IPS-18a (cell line): ENCODE measurements around the gene TNPO3.
"Not testable (repeated sequence)": the region's sequence is repeated elsewhere in the genome, so short reads cannot be mapped to it uniquely, and the experiment has no call there.

ENCODE experiments used
- H3K27ac ChIP-seq: one replicate; pipeline ENCODE4 v1.5.1; 2013; ENCODE audit warnings: low read length
- H3K27me3 ChIP-seq: one replicate; pipeline ENCODE4 v1.6.1; 2013; ENCODE audit warnings: mild to moderate bottlenecking, low read length; ENCODE audit not compliant: control insufficient read depth, insufficient read depth
- H3K36me3 ChIP-seq: one replicate; pipeline ENCODE4 v1.6.1; 2013; ENCODE audit warnings: low read depth, low read length; ENCODE audit not compliant: control insufficient read depth
- H3K4me1 ChIP-seq: one replicate; pipeline ENCODE4 v1.6.1; 2013; ENCODE audit warnings: low read depth, low read length; ENCODE audit not compliant: control insufficient read depth
- H3K4me3 ChIP-seq: one replicate; pipeline ENCODE4 v1.5.1; 2013; ENCODE audit warnings: low read length
- H3K9ac ChIP-seq: one replicate; pipeline ENCODE4 v1.6.1; 2013; ENCODE audit warnings: mild to moderate bottlenecking, low read length, moderate library complexity
- H3K9me3 ChIP-seq: one replicate; pipeline ENCODE4 v1.6.1; 2013; ENCODE audit warnings: low read depth, low read length; ENCODE audit not compliant: control insufficient read depth

The TNPO3 gene

GRCh38 chr7:128954150-128954549 is 100.8 kb downstream of the TNPO3 start:
- Histone ChIP-seq H3K4me1 (peaks cover 8% of the 10 kb centered on the region), H3K36me3 (peaks cover 41% of the 10 kb centered on the region), H3K9me3 (no peaks in the 10 kb centered on the region)

GRCh38 chr7:128951296-128951695 is 103.6 kb downstream of the TNPO3 start:
- no peak overlapping the region for H3K9ac ChIP-seq
- peaks cover 18% of the 10 kb centered on the region for H3K36me3 ChIP-seq
- no peak overlapping the region for H3K27ac ChIP-seq
- H3K4me1 ChIP-seq = peaks cover 8% of the 10 kb centered on the region
- H3K4me3 ChIP-seq = no peak overlapping the region
- H3K27me3 ChIP-seq = no peaks in the 10 kb centered on the region
- H3K9me3 ChIP-seq = no peaks in the 10 kb centered on the region

More at GRCh38 chr7:128954150-128954549, 100.8 kb downstream of the TNPO3 start:
- Histone ChIP-seq H3K27ac (no peak overlapping the region), H3K9ac (no peak overlapping the region), H3K27me3 (no peaks in the 10 kb centered on the region), H3K4me3 (no peak overlapping the region)

GRCh38 chr7:128948976-128949760 is 105.7 kb downstream of the TNPO3 start:
- Histone ChIP-seq H3K4me3 (no peak overlapping the region), H3K36me3 (peaks cover 10% of the 10 kb centered on the region), H3K27ac (no peak overlapping the region)

GRCh38 chr7:128948312-128948973 is 106.5 kb downstream of the TNPO3 start:
- no peaks in the 10 kb centered on the region for H3K27me3 ChIP-seq
- H3K27ac ChIP-seq = no peak overlapping the region
- H3K9me3 ChIP-seq = no peaks in the 10 kb centered on the region
- no peak overlapping the region for H3K9ac ChIP-seq
- no peak overlapping the region for H3K4me3 ChIP-seq
- H3K36me3 ChIP-seq = peaks cover 3% of the 10 kb centered on the region
- no peaks in the 10 kb centered on the region for H3K4me1 ChIP-seq

More at GRCh38 chr7:128948976-128949760, 105.7 kb downstream of the TNPO3 start:
- Histone ChIP-seq H3K4me1 (no peaks in the 10 kb centered on the region), H3K27me3 (no peaks in the 10 kb centered on the region), H3K9me3 (no peaks in the 10 kb centered on the region), H3K9ac (no peak overlapping the region)

GRCh38 chr7:128947854-128948253 is 107.1 kb downstream of the TNPO3 start:
- Histone ChIP-seq H3K9ac (no peak overlapping the region), H3K9me3 (no peaks in the 10 kb centered on the region), H3K4me3 (no peak overlapping the region), H3K27me3 (no peaks in the 10 kb centered on the region), H3K4me1 (no peaks in the 10 kb centered on the region), H3K36me3 (no peaks in the 10 kb centered on the region), H3K27ac (no peak overlapping the region)

DNA sequence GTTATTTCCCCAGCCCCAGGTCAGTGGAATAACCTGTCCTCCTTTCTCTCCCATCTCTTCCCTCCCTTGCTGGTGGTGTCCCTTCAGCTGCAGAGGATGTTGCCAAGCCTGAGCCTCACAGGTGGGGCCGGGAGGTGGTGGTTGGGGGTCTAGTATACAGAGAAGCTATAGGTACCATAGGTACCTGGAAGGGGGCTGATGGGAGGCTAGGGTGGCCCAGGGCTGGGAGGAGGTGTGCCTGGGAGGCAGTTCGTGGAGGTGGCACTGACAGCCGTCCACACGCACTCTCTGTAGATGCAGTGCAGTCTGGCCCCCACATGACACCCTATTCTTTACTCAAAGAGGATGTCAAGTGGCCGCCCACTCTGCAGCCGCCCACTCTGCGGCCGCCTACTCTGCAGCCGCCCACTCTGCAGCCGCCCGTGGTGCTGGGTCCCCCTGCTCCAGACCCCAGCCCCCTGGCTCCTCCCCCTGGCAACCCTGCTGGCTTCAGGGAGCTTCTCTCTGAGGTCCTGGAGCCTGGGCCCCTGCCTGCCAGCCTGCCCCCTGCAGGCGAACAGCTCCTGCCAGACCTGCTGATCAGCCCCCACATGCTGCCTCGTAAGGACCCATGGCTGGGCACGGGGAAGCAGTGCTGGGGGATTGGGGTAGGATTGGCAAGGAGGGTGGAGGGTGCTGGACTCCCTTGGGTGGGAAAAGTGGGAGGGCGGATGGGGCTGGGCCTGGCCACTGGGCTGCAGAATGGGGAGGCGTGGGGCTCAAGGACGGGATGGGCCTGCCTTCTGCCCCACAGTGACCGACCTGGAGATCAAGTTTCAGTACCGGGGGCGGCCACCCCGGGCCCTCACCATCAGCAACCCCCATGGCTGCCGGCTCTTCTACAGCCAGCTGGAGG is 107.7 kb downstream of the TNPO3 start:
- no peaks in the 10 kb centered on the region for H3K27me3 ChIP-seq
- H3K27ac ChIP-seq = no peak overlapping the region
- H3K4me3 ChIP-seq = no peak overlapping the region
- H3K9ac ChIP-seq = no peak overlapping the region
- no peaks in the 10 kb centered on the region for H3K36me3 ChIP-seq
- H3K4me1 ChIP-seq = no peaks in the 10 kb centered on the region
- no peaks in the 10 kb centered on the region for H3K9me3 ChIP-seq

DNA sequence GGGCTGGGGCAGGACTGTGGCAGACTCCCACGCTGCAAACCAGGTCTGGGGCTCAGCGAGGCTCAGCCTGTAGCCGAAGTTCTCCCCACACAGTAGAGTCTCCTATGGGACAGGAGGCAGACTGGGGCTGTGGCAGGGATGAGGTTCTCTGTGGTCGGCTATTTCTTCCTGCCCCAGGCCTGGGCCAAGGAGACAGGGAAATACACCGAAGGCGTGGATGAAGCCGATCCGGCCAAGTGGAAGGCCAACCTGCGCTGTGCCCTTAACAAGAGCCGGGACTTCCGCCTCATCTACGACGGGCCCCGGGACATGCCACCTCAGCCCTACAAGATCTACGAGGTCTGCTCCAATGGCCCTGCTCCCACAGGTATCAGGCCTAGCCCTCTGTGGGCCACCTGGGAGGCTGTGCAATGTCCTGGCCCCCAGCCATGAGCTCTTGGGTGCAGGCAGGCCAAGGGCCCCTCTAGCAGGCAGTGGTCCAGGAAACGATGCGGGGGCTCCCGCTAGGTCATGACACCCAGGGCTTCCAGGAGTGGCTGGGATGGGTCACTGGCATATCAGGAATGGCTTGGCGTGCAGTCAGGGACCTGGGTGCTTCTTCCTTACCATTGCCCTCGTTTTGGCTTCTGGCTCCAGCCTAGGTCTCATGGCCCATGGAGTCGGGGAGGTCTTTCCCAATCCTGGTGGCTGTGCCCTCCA is 109.1 kb downstream of the TNPO3 start:
- H3K4me3 ChIP-seq = no peak overlapping the region
- no peaks in the 10 kb centered on the region for H3K4me1 ChIP-seq
- no peaks in the 10 kb centered on the region for H3K9me3 ChIP-seq
- H3K9ac ChIP-seq = no peak overlapping the region
- H3K27me3 ChIP-seq = no peaks in the 10 kb centered on the region
- H3K27ac ChIP-seq = no peak overlapping the region
- no peaks in the 10 kb centered on the region for H3K36me3 ChIP-seq

DNA sequence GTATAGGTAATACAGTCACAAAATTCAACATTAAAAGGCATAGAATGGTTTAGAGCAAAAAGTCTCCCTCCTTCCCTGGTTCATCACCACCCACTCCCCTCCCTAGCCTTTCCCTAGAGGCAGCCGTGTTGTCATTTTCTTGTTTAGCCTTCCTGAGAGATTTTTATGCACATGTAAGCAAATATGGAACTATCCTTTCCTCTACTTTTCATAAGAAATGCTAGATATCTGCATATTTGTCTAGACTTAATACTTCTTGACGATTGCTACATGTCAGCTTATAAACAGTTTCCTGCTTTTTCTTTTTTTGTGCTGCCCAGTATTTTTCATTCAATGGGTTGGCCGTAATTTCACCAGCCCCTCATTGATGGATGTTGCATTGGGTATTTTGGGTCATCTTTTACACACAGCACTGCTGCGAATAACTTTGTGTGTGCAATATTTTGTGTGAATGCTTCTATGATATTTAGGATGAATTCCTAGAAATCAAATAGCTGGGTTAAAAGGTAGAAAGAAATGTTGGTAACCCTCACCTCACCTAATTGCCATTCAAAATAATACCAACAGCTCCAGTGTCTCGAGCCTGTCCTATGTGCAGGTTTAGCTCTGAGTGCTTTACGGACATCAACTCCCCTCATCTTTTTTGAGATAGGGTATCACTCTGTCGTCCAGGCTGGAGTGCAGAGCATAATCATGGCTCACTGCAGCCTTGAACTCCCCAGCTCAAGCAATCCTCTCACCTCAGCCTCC is 110.2 kb downstream of the TNPO3 start:
- Histone ChIP-seq H3K4me3 (no peak overlapping the region), H3K36me3 (no peaks in the 10 kb centered on the region), H3K9me3 (no peaks in the 10 kb centered on the region), H3K27me3 (peaks cover 3% of the 10 kb centered on the region), H3K27ac (no peak overlapping the region), H3K4me1 (no peaks in the 10 kb centered on the region), H3K9ac (no peak overlapping the region)

- not testable (repeated sequence) for H3K9me3 ChIP-seq, H3K36me3 ChIP-seq, H3K4me3 ChIP-seq, H3K4me1 ChIP-seq, H3K9ac ChIP-seq, H3K27ac ChIP-seq
- peaks cover 16% of the 10 kb centered on the region for H3K27me3 ChIP-seq
Observed at GRCh38 chr7:128943251-128943650, 111.7 kb downstream of the TNPO3 start.

- Histone ChIP-seq H3K36me3 (no peaks in the 10 kb centered on the region), H3K4me3 (no peak overlapping the region), H3K27ac (no peak overlapping the region), H3K9ac (no peak overlapping the region), H3K9me3 (no peaks in the 10 kb centered on the region), H3K4me1 (no peaks in the 10 kb centered on the region), H3K27me3 (peaks cover 28% of the 10 kb centered on the region)
Observed at GRCh38 chr7:128941946-128942526, 112.9 kb downstream of the TNPO3 start.
